Caco-2 (cell line): ENCODE results near the gene MTRF1L. TPM values are rescaled to one million over a fixed set of nuclear protein-coding genes. Genes with fewer than 3 reads are reported as not detected.

ENCODE experiments used
- BruUV-seq: library from RNA; stranded (reverse); fragments of 400-500 nt; replicated peaks from 2 replicates; lab custom pipeline; 2021; lab: Mats Ljungman, UMichigan
- CTCF ChIA-PET: fragments of 300-600 bp; sonication (Branson Sonifier 250); formaldehyde crosslinking; loops from one replicate; lab custom pipeline; 2022; ENCODE audit warnings: antibody characterized with exemption; lab: Charles Lee
- POLR2A ChIA-PET: fragments of 300-600 bp; sonication (Branson Sonifier 250); formaldehyde crosslinking; loops from one replicate; lab custom pipeline; 2022; ENCODE audit warnings: antibody characterized with exemption; lab: Charles Lee
- DNase-seq, 2 experiments: peaks; one replicate each; pipeline versions ENCODE4 v3.0.0 to v3.0.0-alpha.2; 2020 to 2022
- H3K27me3 ChIP-seq: replicated peaks from 2 replicates; pipeline ENCODE4 v1.6.0; 2011; ENCODE audit warnings: low read length; ENCODE audit not compliant: control insufficient read depth, insufficient read depth
- H3K36me3 ChIP-seq: 2 replicates; pipeline ENCODE4 v1.5.1; 2011; ENCODE audit warnings: low read length; ENCODE audit not compliant: control insufficient read depth, insufficient read depth
- H3K4me1 ChIP-seq: fragments of 250-450 bp; sonication (Bioruptor Pico); 2 replicates; pipeline ENCODE4 v1.5.1; 2020; ENCODE audit warnings: mild to moderate bottlenecking
- H3K4me3 ChIP-seq: 2 replicates; pipeline ENCODE4 v1.5.1; 2011; ENCODE audit warnings: low read depth, mild to moderate bottlenecking, control low read depth, low read length
- H3K9me3 ChIP-seq: fragments of 250-450 bp; sonication (Bioruptor Pico); 2 replicates; pipeline ENCODE4 v1.5.1; 2020; ENCODE audit warnings: mild to moderate bottlenecking, moderate library complexity
- H3K27ac Mint-ChIP-seq: one replicate; pipeline ENCODE4 v1.8.0; 2022; ENCODE audit warnings: mixed read lengths; ENCODE audit not compliant: unreplicated experiment
- H3K27me3 Mint-ChIP-seq: one replicate; pipeline ENCODE4 v1.8.0; 2022; ENCODE audit warnings: mixed read lengths; ENCODE audit not compliant: insufficient read depth, unreplicated experiment
- H3K36me3 Mint-ChIP-seq: one replicate; pipeline ENCODE4 v1.8.0; 2022; ENCODE audit warnings: mild to moderate bottlenecking, mixed read lengths; ENCODE audit not compliant: insufficient read depth, unreplicated experiment
- H3K4me1 Mint-ChIP-seq: one replicate; pipeline ENCODE4 v1.8.0; 2022; ENCODE audit warnings: low read depth, mixed read lengths; ENCODE audit not compliant: unreplicated experiment
- H3K4me3 Mint-ChIP-seq: one replicate; pipeline ENCODE4 v1.8.0; 2022; ENCODE audit warnings: mild to moderate bottlenecking, moderate library complexity, mixed read lengths; ENCODE audit not compliant: unreplicated experiment
- H3K9me3 Mint-ChIP-seq: one replicate; pipeline ENCODE4 v1.8.0; 2022; ENCODE audit warnings: mixed read lengths; ENCODE audit not compliant: unreplicated experiment
- CTCF ChIP-seq, 2 experiments: fragments of 200-600 bp in 1 of 2; IDR thresholded peaks; 1 replicate in 1 of 2; 2 replicates in 1 of 2; pipeline versions ENCODE4 v1.5.1 to v1.8.0; 2011 to 2022; ENCODE audit warnings: antibody characterized with exemption in 1 of 2, control low read depth in 1 of 2, inconsistent platforms in 1 of 2, low read depth in 1 of 2, low read length in 1 of 2, mild to moderate bottlenecking in 1 of 2, moderate library complexity in 1 of 2; ENCODE audit not compliant: insufficient read depth in 1 of 2, severe bottlenecking in 1 of 2, unreplicated experiment in 1 of 2
- intact Hi-C: fragments of 100-400 bp; cut with micrococcal nuclease; formaldehyde crosslinking; loops from one replicate; pipeline ENCODE4 v1.10.0; 2022; ENCODE audit not compliant: unreplicated experiment
- total RNA-seq: library from RNA; stranded (reverse); gene quantifications from 2 replicates; pipeline ENCODE4 v1.2.3, GENCODE V29; 2022

MTRF1L gene
- total RNA-seq, 1 experiment from 2014 or later = 24.4 TPM

- Mint-ChIP-seq H3K27me3 (peaks cover 11% of the 10 kb centered on the region), H3K4me3 (no peak overlapping the region), H3K9me3 (no peaks in the 10 kb centered on the region), H3K4me1 (no peaks in the 10 kb centered on the region), H3K36me3 (no peaks in the 10 kb centered on the region), H3K27ac (no peak overlapping the region)
- TF ChIP-seq CTCF (IDR thresholded peaks at IDR 0.05; ENCODE audit: insufficient read depth in 1 of 2, low read depth in 1 of 2, low read length in 1 of 2, severe bottlenecking in 1 of 2, unreplicated experiment in 1 of 2) = no peak
- ChIA-PET CTCF (no interaction called here), POLR2A (no interaction called here)
- Histone ChIP-seq H3K27me3 (no peaks in the 10 kb centered on the region), H3K36me3 (no peaks in the 10 kb centered on the region), H3K9me3 (no peaks in the 10 kb centered on the region), H3K4me3 (no peak overlapping the region), H3K4me1 (no peaks in the 10 kb centered on the region)
- BruUV-seq = no TSS peak
- intact Hi-C loops = no loop called here
- DNase-seq = no peak
Observed at GRCh38 chr6:153043719-153044118, 41.2 kb upstream of the MTRF1L start.

- ChIA-PET POLR2A (no interaction called here), CTCF (no interaction called here)
- Mint-ChIP-seq H3K36me3 (no peaks in the 10 kb centered on the region), H3K27me3 (peaks cover 8% of the 10 kb centered on the region), H3K9me3 (no peaks in the 10 kb centered on the region), H3K4me3 (no peak overlapping the region), H3K4me1 (no peaks in the 10 kb centered on the region), H3K27ac (no peak overlapping the region)
- H3K27me3 ChIP-seq = no peaks in the 10 kb centered on the region
- BruUV-seq = no TSS peak
- H3K9me3 ChIP-seq = no peaks in the 10 kb centered on the region
- H3K4me3 ChIP-seq = no peak overlapping the region
- no peak for DNase-seq
- no peak for TF ChIP-seq CTCF (IDR thresholded peaks at IDR 0.05; ENCODE audit: insufficient read depth in 1 of 2, low read depth in 1 of 2, low read length in 1 of 2, severe bottlenecking in 1 of 2, unreplicated experiment in 1 of 2)
- no peaks in the 10 kb centered on the region for H3K4me1 ChIP-seq
- H3K36me3 ChIP-seq = no peaks in the 10 kb centered on the region
- intact Hi-C loops = no loop called here
Observed at GRCh38 chr6:153038378-153039057, 36.0 kb upstream of the MTRF1L start.

GRCh38 chr6:153034139-153034538 is 31.6 kb upstream of the MTRF1L start:
- no peaks in the 10 kb centered on the region for H3K4me1 ChIP-seq
- H3K4me3 ChIP-seq = no peak overlapping the region
- Mint-ChIP-seq H3K9me3 (no peaks in the 10 kb centered on the region), H3K36me3 (no peaks in the 10 kb centered on the region), H3K4me3 (no peak overlapping the region), H3K27me3 (peaks cover 8% of the 10 kb centered on the region), H3K27ac (no peak overlapping the region), H3K4me1 (peaks cover 6% of the 10 kb centered on the region)
- BruUV-seq = no TSS peak
- no peaks in the 10 kb centered on the region for H3K36me3 ChIP-seq
- intact Hi-C loops = loop anchor here (5.0 kb wide), 1 partner anchor 198 kb away; no protein-coding TSS in a partner anchor
- POLR2A ChIA-PET = no interaction called here
- no peak for DNase-seq
- no peak for TF ChIP-seq CTCF (IDR thresholded peaks at IDR 0.05; ENCODE audit: insufficient read depth in 1 of 2, low read depth in 1 of 2, low read length in 1 of 2, severe bottlenecking in 1 of 2, unreplicated experiment in 1 of 2)
- no peaks in the 10 kb centered on the region for H3K27me3 ChIP-seq
- H3K9me3 ChIP-seq = no peaks in the 10 kb centered on the region
- CTCF ChIA-PET = no interaction called here
